Activated T-helper 1 cell treated with Interleukin-2 at 50 U/mL for 16 hours (primary cell): Measurements from ENCODE around the gene FAM20C.

ENCODE experiments used
- DNase-seq: peaks from one replicate; pipeline ENCODE4 v3.0.0-alpha.2; 2020; ENCODE audit warnings: low read depth

The FAM20C gene

GRCh38 chr7:191981-192649 lies at the start of gene FAM20C:
FAM20C (plus strand) TSS chr7:192571; CDS start chr7:193200, 629 bp downstream.
- no peak for DNase-seq

- DNase-seq = no peak
Measured at GRCh38 chr7:143145-143751, 49.1 kb upstream of the FAM20C start.

GRCh38 chr7:143811-144453 lies 48.4 kb upstream of the FAM20C start:
- DNase-seq = no peak

- no peak for DNase-seq
Measured at GRCh38 chr7:144454-144826, 47.9 kb upstream of the FAM20C start.

- DNase-seq = no peak
Measured at GRCh38 chr7:145863-146262, 46.5 kb upstream of the FAM20C start.

GRCh38 chr7:148543-148931 lies 43.8 kb upstream of the FAM20C start:
- no peak for DNase-seq

GRCh38 chr7:148932-149790 lies 43.2 kb upstream of the FAM20C start:
- peak; percentile 96 for DNase-seq

GRCh38 chr7:149791-150636 lies 42.4 kb upstream of the FAM20C start:
- DNase-seq = peak; percentile 5

GRCh38 chr7:150811-151221 lies 41.6 kb upstream of the FAM20C start:
- no peak for DNase-seq

- no peak for DNase-seq
Measured at GRCh38 chr7:151346-152050, 40.9 kb upstream of the FAM20C start.

GRCh38 chr7:152702-153391 lies 39.5 kb upstream of the FAM20C start:
- no peak for DNase-seq

- no peak for DNase-seq
Measured at GRCh38 chr7:153604-154003, 38.8 kb upstream of the FAM20C start.

GRCh38 chr7:154096-154799 lies 38.1 kb upstream of the FAM20C start:
- no peak for DNase-seq

GRCh38 chr7:155469-155900 lies 36.9 kb upstream of the FAM20C start:
- no peak for DNase-seq

- no peak for DNase-seq
Measured at GRCh38 chr7:156111-157007, 36.0 kb upstream of the FAM20C start.

GRCh38 chr7:157008-157310 lies 35.4 kb upstream of the FAM20C start:
- no peak for DNase-seq

GRCh38 chr7:157771-158625 lies 34.4 kb upstream of the FAM20C start:
- no peak for DNase-seq

GRCh38 chr7:158771-159170 lies 33.6 kb upstream of the FAM20C start:
- DNase-seq = no peak
